ENCODE data around the gene GPR137.
"Not testable (repeated sequence)": the region's sequence is repeated elsewhere in the genome, so short reads cannot be mapped to it uniquely, and the experiment has no call there.

The GPR137 gene, protein sequence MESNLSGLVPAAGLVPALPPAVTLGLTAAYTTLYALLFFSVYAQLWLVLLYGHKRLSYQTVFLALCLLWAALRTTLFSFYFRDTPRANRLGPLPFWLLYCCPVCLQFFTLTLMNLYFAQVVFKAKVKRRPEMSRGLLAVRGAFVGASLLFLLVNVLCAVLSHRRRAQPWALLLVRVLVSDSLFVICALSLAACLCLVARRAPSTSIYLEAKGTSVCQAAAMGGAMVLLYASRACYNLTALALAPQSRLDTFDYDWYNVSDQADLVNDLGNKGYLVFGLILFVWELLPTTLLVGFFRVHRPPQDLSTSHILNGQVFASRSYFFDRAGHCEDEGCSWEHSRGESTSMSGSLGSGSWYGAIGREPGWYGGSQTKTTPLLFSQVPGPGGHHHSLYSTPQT

DNA sequence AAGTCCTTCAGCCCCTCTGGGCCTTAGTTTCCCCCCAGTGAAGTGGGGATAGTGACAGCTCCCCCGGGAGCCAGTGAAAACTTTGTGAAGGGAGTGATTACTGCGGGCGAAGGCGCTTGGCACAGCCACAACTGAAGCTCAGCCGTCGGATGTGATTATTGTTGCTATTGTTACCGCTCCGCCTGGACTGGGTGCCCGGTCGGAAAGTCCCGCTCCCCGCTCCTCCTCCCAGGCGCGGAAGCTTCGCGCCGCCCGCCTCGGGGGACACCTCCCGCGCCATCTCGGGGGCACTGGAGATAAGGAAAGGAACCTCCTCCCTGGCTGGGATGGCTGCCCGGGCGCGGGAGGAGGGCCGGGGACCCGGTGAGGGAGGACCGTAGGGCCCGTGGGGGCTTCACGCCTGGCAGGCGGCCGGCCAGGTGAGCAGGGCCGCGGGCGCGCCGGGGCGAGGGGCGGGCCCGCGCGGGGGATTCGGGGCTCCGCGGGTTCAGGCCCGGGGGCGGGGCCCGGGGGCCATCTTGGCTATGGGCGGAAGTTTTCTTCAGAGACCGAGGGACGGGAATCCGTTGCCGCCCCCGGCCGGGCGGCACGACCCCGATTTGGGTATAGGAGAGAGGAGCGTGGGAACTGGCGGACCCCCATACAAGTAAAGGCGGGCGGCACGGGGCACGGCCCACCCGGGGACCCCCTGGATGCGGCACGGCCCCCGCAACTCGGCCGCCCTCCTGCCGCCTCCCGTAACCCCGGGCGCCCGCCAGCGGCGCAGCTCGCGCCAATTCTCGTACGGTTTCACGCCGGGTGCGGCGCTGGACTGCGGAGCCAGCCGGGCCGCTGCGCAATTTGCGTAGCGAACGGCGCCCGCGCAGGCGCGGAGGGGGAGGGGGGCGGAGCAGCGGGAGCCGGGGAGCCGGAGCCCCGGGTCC lies at the start of gene GPR137:
Gene GPR137, plus strand, starts transcription at position 887 of the 923 bp plus-strand sequence. CDS start 677 bp downstream, outside the sequence.
- peak; percentile 71 to 93 for DNase-seq (ENCODE audit: low read depth in 2 of 2)

DNA sequence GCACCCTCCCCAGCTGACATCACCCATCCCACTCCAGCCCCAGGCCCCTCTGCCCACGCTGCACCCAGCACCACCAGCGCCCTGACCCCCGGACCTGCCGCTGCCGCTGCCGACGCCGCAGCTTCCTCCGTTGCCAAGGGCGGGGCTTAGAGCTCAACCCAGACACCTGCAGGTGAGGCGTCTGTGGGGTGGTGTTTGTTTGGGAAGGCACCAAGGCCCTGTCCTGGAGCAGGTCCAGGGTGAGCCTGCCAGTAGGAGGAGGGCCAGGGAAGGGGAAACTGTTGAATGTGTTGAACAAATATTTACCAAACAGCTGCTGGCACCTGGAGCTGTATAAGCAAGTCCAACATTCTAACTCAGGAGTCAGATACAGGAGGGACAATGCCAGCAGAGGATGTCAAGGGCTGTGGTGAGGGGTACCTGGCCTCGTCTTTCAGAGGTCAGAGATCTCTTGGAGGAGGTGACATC lies 48.1 kb upstream of the GPR137 start:
- DNase-seq (ENCODE audit: low read depth in 2 of 2) = no peak

DNA sequence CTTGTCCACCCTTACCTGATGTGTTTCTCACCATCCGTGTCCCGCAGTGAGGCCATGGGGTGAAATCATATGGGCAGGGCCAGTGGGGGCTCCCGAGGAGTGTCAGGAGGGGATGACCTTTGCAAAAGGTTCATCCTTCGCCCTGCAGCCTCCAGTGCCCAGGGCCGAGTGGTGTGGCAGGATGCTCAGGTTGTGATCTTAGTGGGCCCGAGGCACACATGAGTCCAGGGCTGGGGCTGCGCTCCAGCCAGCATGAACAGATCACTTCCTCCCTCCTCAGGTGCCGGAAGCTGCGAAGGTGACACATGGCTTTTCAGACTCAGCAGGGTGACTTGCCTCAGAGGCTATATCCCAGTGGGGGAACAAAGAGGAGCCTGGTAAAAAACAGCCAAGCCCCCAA lies 47.6 kb upstream of the GPR137 start:
- no peak for DNase-seq (ENCODE audit: low read depth in 2 of 2)

DNA sequence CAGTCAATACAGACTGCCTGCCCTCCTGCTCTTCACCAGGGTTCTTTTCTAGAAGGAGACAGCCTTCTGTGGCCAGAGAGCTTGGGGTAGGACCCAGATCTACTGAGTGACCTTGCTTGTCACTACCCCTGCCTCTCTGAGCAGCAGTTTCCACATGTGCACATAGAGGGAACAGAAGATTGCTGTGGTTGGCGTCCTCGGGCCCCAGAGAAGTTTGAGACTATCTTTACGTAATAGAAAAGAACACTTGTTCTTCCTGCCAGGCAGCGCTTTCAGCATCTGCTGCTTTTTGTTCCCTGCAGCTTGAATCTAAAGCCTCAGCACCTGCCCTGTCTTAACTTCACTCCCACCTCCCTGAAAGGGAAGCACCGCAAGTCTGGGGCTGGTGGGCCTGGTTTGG lies 46.6 kb upstream of the GPR137 start:
- DNase-seq (ENCODE audit: low read depth in 2 of 2) = no peak

DNA sequence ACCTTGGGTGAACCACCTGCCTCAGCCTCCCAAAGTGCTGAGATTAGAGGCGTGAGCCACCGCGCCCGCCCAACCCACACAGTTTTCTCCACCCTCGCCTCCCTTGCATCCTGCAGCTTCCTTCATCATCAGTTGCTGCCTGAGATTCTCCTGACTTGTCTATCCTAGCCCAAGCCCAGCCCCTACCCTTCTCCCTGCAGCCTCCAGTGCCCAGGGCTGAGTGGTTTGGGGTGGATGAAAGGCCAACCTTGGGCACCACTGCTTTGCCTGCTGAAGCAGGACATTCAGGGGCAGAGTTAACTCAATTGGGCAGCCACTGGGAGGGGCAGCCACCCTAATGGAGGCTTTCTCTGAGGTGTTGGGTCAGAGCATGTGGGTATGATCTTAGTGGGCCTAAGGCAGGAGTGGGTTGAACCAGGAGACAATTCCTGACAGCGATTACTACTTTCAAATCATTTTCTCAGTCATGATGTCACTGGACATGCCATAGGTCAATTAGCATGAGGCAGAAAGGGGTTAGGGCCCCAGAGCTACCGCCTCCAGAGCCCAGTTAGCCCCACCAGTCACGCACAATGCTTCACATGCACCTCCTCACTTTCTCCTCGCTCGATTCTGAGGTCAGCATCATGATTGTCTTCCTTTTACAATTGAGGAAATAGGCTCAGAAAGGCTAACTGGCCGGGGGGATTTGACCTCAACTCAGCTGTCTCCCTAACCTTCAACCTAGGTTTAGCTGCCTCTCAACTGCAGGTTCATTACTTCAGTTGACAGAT lies 45.8 kb upstream of the GPR137 start:
- no peak for DNase-seq (ENCODE audit: low read depth in 2 of 2)

DNA sequence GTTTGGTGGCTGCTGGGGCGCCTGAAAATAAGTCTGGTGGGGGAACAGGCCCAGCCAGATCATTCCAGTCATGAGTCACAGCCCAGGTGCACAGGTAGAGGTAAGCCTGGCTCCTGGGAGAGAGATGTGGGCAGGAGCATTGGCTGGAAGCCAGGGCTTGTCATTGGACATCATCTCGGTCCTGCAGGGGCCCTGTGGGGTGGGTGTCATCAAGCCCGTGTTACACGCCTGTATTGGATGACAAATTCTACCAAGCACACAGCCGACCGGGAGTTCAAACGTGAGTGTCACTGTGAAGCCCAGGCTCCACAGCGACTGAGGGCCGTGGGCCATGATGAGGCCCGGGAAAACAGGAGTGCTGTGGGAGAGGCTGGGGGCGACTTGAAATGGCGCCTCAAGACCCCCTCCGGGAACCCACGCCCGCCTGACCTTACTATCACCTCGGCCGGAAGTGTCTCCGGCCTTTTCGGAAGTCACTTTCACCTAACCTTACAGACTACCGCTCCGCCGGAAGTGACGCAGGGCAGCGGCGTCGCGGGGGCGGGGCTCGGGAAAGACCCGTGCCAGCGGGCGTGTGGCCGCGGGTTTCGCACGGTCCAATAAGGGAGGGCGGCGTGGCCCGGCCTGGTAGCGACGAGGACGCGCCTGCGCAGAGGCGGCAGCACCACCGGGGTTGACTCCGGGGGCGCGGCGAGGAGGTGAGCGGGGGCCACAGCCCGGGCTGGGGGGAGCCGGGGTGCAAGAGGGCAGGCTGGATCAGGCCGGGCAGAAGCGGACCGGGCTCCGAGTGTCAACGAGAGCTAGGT lies 45.0 kb upstream of the GPR137 start, which contains the start of gene FKBP2:
Gene FKBP2, plus strand, starts transcription at position 661 of the 806 bp plus-strand sequence. CDS start 1,293 bp downstream, outside the sequence.
- DNase-seq (ENCODE audit: low read depth in 2 of 2) = peak; percentile 95 to 96

DNA sequence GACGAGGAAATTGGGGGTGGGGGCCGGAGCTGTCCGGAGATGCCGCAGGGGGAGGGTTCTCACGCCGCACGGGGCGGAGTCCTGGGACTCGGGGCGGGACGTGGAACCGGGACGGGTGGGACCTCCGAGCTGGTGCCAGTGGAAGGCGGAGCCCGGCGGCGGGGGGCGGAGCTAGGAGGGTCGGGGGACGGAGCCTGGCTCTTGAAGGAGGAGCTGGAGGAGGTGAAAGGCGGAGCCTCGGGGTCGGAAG lies 44.5 kb upstream of the GPR137 start:
- no peak for DNase-seq (ENCODE audit: low read depth in 2 of 2)

DNA sequence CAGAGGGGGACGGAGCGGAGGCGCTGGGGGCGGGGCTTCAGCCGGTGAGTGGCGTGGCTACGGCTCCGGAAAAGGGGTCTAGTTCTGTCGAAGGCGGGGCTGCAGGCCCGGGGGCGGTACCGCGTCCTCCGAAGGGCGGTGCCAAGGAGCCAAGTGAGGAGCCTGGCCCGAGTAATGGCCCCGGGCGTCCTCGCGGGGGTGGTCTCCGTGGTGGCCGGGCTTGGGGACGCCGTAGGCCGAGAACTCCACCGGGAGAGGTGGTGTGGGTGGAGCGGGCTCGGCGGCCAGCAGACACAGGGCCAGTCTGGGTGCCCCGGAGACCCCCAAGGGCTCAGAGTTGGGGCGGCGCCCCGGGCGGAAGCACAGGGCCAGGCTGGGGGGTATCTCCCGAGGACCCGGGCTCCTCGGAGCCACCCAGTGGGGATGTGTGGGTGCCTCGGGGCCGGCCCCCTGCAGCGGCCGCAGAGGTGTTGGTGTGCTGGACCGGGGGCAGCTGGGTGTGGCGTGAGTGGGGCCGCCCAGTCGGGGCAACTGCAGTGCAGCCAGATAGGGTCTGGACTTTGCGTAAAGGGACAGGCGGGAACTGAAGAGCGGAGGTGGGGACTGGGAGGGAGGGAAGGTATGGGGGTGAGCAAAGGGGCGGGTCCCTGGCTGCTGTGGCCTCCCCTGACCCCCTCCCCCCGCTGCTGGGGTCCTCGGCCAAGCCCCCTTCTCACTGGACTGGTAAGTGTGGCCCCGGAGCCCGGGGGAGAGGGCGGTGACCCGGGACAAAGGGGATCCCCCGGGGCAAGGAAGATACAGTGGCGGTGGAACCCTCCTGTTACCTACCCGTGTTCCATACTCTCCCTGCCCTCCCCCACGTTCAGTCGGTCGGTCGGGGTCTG lies 43.9 kb upstream of the GPR137 start:
- peak; percentile 99 to 100 for DNase-seq (ENCODE audit: low read depth in 2 of 2)

DNA sequence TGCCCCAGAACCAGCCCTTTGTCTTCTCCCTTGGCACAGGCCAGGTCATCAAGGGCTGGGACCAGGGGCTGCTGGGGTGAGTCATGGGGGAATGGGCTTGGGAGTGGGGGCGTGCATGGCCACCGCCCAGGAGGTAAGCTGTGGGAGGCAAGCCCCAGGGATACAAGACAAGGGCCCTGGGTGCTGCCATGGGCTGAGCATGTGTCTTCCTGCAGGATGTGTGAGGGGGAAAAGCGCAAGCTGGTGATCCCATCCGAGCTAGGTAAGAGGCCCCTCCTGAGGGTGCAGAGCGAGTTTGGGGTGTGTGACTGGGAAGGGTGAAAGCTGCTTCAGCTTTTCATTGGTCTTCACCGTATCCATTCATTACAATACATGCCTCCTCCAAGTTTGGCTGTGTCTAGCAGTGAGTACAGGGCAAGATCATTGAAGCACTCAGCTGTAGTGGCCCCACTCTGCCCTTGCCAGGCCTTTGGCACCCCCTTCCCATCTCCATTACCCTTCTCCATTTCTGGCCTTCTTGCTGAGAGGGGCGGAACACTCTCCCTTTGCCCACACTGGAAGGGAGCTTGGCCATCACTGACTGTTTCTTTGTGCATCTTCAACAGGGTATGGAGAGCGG lies 42.3 kb upstream of the GPR137 start:
- no peak for DNase-seq (ENCODE audit: low read depth in 2 of 2)

DNA sequence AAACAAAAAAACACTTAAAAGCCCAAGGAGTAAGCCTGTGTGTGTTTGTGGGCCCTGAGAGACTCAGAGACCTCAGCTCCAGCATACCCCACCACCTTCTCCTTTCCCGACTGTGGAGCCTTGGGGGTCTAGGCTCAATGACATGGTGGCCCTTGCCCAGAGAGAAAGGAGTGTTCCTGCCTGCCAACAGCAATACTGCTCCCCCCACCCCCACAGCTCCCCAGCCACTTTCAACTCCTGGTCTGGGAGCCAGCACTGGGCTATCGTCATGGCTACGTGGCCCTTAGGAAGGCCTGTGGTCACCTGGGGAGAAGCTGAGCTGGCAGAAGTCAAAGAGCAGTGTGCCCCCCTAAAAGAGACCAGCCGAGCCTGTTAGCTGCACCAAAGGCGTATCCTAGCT lies 41.5 kb upstream of the GPR137 start:
- no peak for DNase-seq (ENCODE audit: low read depth in 2 of 2)

DNA sequence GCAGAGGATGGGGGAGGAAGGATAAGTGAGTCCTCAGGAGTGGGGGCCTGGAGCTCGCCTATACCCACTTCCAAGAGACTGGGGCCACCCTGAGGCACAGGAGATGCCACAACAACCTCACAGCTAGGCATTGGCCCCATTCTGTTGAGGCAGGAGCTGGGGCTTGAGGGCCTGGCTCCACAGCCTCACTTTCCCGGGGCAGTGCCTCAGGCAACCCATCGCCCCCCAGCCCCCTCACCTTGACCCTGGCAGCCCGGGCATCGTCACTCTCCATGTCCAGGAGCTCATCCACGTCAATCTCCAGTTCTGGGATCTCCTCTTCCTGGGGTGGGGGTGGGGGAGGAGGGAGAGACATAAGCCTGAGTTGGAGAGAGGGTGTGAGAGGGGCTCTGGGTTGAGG lies 40.7 kb upstream of the GPR137 start:
- no peak for DNase-seq (ENCODE audit: low read depth in 2 of 2)

DNA sequence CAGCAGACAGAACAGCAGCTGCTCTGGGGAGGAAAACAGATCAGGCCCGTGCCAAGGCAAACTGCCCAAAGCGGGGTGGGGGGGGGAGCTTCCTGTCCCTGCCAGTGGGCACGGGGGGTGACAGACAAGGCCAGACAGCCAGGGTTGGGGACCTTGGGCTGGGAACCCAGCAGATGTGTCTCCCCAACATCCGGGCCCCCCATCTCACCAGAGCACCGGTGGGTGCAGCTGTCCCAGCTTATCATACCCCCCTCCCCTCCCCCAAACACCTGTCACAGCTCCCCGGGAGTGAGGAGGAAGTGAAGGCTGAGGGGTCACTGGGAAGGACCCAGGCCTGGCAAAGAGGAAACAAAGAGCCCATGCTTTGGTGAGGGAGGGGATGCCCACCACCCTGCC lies 40.2 kb upstream of the GPR137 start:
- DNase-seq (ENCODE audit: low read depth in 2 of 2) = no peak

DNA sequence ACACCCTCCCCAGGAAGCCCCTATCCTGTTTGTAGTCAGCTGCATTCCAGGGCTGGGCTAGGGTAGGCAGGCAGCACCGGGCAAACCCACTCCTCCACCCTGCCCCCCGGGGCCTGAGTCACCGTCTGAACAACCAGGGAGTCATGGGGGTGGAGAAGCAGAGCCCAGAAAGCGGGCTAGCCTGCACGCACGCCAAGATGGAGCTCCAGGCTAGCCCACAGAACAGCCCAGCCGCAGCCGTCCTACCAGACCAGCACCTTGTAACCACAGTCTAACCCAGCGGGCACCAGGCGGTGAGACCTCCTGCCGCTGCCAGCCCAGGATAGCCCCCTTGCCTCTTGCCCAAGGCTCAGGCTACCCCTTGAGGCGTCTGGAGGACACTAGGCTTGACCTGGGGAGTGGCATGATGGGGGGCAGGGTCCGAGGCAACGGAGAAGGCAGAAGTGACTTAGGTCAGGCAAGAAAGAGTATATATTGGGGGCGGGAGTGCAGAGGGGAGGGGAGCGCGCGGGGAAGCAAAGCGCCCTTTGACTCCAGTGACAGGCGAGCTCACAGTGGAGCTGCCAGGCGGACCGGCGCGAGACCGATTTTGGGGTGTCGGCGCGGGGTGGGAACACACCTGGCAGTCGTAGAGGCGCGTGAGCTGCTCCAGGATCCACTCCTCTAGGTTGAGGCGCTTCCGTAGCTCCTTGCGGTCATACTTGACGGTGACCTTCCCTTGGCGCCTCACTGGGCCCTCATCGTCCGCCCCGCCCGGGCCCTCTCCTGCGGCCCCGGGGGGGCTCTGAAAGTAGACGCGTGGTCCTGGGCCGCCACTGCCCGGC lies 39.6 kb upstream of the GPR137 start:
- peak in 1 of 2 donors; percentile 73 for DNase-seq (ENCODE audit: low read depth in 2 of 2)

DNA sequence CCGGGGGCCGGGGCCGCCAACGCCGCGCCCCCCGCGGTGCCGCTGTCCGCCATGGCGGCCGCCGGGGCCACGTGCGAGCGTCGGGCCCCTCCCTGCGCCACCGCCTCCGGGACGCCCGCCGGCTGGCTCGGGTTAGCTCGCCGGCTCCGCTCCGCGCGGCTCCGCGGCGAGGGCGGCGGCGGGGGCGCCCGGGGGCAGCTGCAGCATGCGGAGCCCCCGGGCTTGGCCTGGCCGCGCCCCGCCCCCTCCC lies 39.1 kb upstream of the GPR137 start:
- DNase-seq (ENCODE audit: low read depth in 2 of 2) = not testable (repeated sequence)

DNA sequence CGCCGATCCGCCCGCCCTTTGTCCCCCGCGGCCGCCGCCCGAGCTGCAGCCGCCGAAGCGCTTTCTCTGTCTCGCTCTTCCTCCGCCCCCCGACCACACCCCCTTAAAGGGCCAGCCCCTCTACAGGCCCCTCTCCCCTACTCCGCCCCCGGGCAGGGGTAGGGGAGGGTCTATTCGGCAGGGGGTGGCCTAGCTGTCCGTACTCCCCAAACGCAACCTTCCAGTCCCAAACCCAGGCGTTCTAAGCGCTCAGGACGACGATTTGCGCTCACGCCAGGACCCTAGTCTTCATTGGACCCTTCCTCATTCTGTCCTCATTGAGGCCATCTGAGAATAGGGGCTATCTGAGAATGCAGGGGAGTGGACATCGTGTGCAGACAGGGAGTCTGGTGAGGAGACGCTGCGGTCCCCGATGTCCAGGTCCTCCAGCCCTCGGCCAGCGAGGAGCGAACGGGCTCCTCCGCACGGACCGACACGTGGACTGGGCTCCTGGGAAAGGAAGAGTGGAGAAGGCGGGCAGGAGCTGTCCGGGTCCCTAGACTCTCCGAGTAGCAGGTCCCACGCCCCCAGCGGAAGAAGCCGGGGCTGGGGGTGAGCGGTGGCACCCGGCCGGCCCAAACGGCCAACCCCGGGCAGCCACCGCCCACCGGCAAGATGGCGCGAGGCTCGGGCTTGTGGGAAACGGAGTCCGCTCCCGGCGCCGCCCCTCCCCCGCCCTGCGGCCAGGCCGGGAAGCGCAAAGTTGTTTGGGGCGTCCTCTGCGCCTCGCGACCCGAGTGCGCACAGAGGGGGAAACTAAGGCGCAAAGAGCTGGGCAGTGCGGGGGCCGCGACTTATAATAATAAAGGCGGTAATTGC lies 38.5 kb upstream of the GPR137 start, which contains the start of gene PPP1R14B:
Gene PPP1R14B, minus strand, starts transcription at position 73 of the 858 bp plus-strand sequence. CDS start 270 bp downstream, outside the sequence.
- peak in 1 of 2 donors; percentile 69 for DNase-seq (ENCODE audit: low read depth in 2 of 2)

DNA sequence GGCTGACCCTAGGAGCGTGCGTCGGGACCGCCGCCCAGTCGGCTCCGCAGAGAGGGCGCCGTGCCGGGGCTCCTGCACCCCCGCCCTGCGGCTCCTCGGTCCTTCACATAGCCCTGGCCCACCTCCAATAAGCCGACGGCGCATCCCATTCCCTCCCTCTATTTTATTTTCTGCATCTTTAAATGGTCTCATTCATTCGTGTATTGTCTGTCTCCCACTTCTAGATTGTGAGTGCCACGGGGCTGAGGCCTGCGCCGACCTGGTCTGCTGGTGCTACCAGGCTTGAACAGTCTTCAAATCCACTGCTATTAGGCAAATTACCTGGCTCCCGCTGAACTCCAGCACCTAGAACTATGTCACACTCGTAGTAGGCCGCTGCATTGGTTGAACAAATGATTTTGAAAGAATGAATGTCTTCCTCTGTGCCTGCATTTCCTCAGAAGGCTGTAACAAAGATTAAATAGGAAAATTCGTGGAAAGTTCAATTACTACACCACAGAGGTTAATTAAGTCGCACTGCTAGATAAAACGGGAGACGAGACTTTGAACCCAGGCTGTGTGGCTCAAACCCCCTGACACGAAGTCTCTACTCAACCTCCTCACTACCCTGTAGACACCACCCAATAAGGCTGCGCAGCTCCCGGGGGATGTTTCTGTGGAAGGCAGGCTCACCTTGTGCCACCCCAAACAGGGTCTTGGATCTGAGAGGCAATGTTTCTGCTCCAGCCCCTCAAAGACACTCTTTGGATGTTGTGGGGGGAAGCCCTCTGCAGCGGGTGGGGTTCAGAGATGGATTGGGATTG lies 37.7 kb upstream of the GPR137 start:
- DNase-seq (ENCODE audit: low read depth in 2 of 2) = no peak

DNA sequence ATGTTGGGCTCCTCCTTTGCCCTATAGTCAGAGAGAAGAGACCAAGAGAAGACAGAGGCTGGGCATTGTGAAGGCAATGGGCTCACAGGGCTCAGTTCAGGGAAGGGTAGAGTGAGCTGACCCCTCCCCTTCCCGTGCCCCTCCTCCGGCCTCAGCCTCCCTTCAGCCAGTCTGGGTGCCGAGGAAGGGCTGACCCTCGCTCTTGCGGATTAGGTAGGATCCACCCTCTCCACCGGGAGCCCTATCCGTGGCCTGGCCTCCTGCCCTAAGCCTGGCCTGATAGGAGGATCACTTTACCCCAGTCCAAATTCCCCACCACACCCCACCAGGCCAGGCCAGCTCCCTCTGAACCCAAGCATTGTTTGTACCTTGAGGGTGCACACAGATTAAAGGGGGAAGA lies 37.1 kb upstream of the GPR137 start:
- no peak for DNase-seq (ENCODE audit: low read depth in 2 of 2)
